PC-3 (cell line): ENCODE results near the gene DMAC2L. TPM values are rescaled to one million over a fixed set of nuclear protein-coding genes. Genes with fewer than 3 reads are reported as not detected.
A peak's percentile ranks its signal among the peaks of the same experiment; 100 is the strongest.

Source experiments
- ATAC-seq: fragments of 200-7000 bp; cut with Tn5 transposase; 2 replicates; pipeline ENCODE4 v1.9.1; 2020; ENCODE audit warnings: mild to moderate bottlenecking, moderate library complexity
- BruUV-seq: library from RNA; stranded (reverse); fragments of 400-500 nt; replicated peaks from 2 replicates; lab custom pipeline; 2021; lab: Mats Ljungman, UMichigan
- CTCF ChIA-PET: fragments of 300-600 bp; sonication (Branson Sonifier 250); formaldehyde crosslinking; loops from one replicate; lab custom pipeline; 2022; ENCODE audit warnings: antibody characterized with exemption; lab: Charles Lee
- POLR2A ChIA-PET: fragments of 300-600 bp; sonication (Branson Sonifier 250); formaldehyde crosslinking; loops from one replicate; lab custom pipeline; 2022; ENCODE audit warnings: antibody characterized with exemption; ENCODE audit not compliant: unreplicated experiment; lab: Charles Lee
- DNase-seq: peaks from one replicate; pipeline ENCODE4 v3.0.0-alpha.2; 2015
- H2AFZ ChIP-seq: fragments of 300-600 bp; sonication (generic); 2 replicates; pipeline ENCODE4 v1.6.0; 2016; ENCODE audit warnings: antibody characterized with exemption, low read length
- H3F3A ChIP-seq: fragments of 300-600 bp; sonication (generic); one replicate; pipeline ENCODE4 v1.6.0; 2017; ENCODE audit warnings: antibody characterized with exemption, low read length, control low read depth, mild to moderate bottlenecking; ENCODE audit not compliant: unreplicated experiment
- H3K27ac ChIP-seq: fragments of 300-600 bp; sonication (generic); 2 replicates; pipeline ENCODE4 v1.5.1; 2016; ENCODE audit warnings: mild to moderate bottlenecking, low read length
- H3K27me3 ChIP-seq: fragments of 300-600 bp; sonication (generic); 2 replicates; pipeline ENCODE4 v1.6.1; 2016; ENCODE audit warnings: low read length, mixed read lengths
- H3K36me3 ChIP-seq: fragments of 300-600 bp; sonication (generic); 2 replicates; pipeline ENCODE4 v1.6.1; 2016; ENCODE audit warnings: low read depth, mixed run types, low read length, mixed read lengths
- H3K4me1 ChIP-seq: fragments of 300-600 bp; sonication (generic); 2 replicates; pipeline ENCODE4 v1.5.1; 2016; ENCODE audit warnings: low read length; ENCODE audit not compliant: insufficient read depth
- H3K4me2 ChIP-seq: fragments of 300-600 bp; sonication (generic); 2 replicates; pipeline ENCODE4 v1.6.0; 2016; ENCODE audit warnings: low read length
- H3K4me3 ChIP-seq: fragments of 300-600 bp; sonication (generic); 2 replicates; pipeline ENCODE4 v1.5.1; 2016; ENCODE audit warnings: mild to moderate bottlenecking, low read length, mixed read lengths
- H3K79me2 ChIP-seq: fragments of 300-600 bp; sonication (generic); 2 replicates; pipeline ENCODE4 v1.6.1; 2017; ENCODE audit warnings: low read length, mixed read lengths
- H3K9ac ChIP-seq: fragments of 300-600 bp; sonication (generic); 2 replicates; pipeline ENCODE4 v1.6.0; 2016; ENCODE audit warnings: mild to moderate bottlenecking, low read length
- H3K9me2 ChIP-seq: fragments of 300-600 bp; sonication (generic); replicated peaks from 2 replicates; pipeline ENCODE4 v1.6.1; 2016; ENCODE audit warnings: mixed run types, low read length, mixed read lengths
- H3K9me3 ChIP-seq: fragments of 300-600 bp; sonication (generic); 2 replicates; pipeline ENCODE4 v1.6.1; 2016; ENCODE audit warnings: low read length, mixed read lengths
- H4K20me1 ChIP-seq: fragments of 300-600 bp; sonication (generic); 2 replicates; pipeline ENCODE4 v1.6.1; 2016; ENCODE audit warnings: low read length, mixed read lengths
- CTCF ChIP-seq: fragments of 300-600 bp; sonication (generic); conservative IDR thresholded peaks from 2 replicates; pipeline ENCODE4 v1.5.1; 2017; ENCODE audit warnings: antibody characterized with exemption, low read depth, mild to moderate bottlenecking, low read length
- EZH2 ChIP-seq: fragments of 300-600 bp; sonication (generic); IDR thresholded peaks from one replicate; pipeline ENCODE4 v1.6.1; 2017; ENCODE audit warnings: antibody characterized with exemption, mild to moderate bottlenecking, low read length; ENCODE audit not compliant: unreplicated experiment
- EZH2phosphoT487 ChIP-seq: fragments of 300-600 bp; sonication (generic); IDR thresholded peaks from 2 replicates; pipeline ENCODE4 v1.6.1; 2018; ENCODE audit warnings: mild to moderate bottlenecking, antibody characterized with exemption, low read length, borderline replicate concordance
- intact Hi-C: fragments of 100-400 bp; cut with micrococcal nuclease; formaldehyde crosslinking; loops from 2 replicates; pipeline ENCODE4 v1.9.0; 2023
- total RNA-seq: library from RNA; depleted of rRNA; stranded (reverse); fragments of >200 nt; gene quantifications from 2 replicates; pipeline ENCODE4 v1.2.3, GENCODE V29; 2014

Gene DMAC2L
- total RNA-seq, 1 experiment from 2014 or later: 18.1 TPM

GRCh38 chr14:50321009-50321660 lies 9.0 kb downstream of the DMAC2L start:
- intact Hi-C loops: loop anchor here (1.0 to 2.0 kb wide), 6 partner anchors 21 to 458 kb away; partner anchors contain the start of genes CDKL1 and MAP4K5
- no peaks in the 10 kb centered on the region for H3F3A ChIP-seq
- ATAC-seq (peak; percentile 96), DNase-seq (peak; percentile 97)
- peak overlapping the region; percentile 43 for H2AFZ ChIP-seq
- H3K27ac ChIP-seq: peak overlapping the region; percentile 87
- H3K4me1 ChIP-seq: peaks cover 22% of the 10 kb centered on the region
- H3K4me2 ChIP-seq: peak overlapping the region; percentile 70
- H4K20me1 ChIP-seq: no peaks in the 10 kb centered on the region
- peak overlapping the region; percentile 25; the same call in 1 of the 2 replicates for H3K4me3 ChIP-seq
- no peaks in the 10 kb centered on the region for H3K27me3 ChIP-seq
- H3K9ac ChIP-seq: peak overlapping the region; percentile 52
- ChIA-PET POLR2A (interaction anchor here (0.5 to 1.0 kb wide), 4 partner anchors 9 to 1903 kb away, joined by 3 to 18 read pairs (median 10); no protein-coding TSS in a partner anchor), CTCF (interaction anchor here (0.5 to 1.5 kb wide), 10 partner anchors 14 to 540 kb away, joined by 3 to 14 read pairs (median 4); partner anchors contain the start of genes ATL1 and MAP4K5)
- no TSS peak for BruUV-seq
- H3K9me2 ChIP-seq: no peaks in the 10 kb centered on the region
- no peaks in the 10 kb centered on the region for H3K9me3 ChIP-seq
- peaks cover 3% of the 10 kb centered on the region; the same call in 1 of the 2 replicates for H3K36me3 ChIP-seq
- TF ChIP-seq EZH2phosphoT487 (no peak), CTCF (peak; percentile 98), EZH2 (no peak)
- peaks cover 18% of the 10 kb centered on the region for H3K79me2 ChIP-seq

GRCh38 chr14:50331596-50331995 lies 19.5 kb downstream of the DMAC2L start:
- H3K27ac ChIP-seq: no peak overlapping the region

More at GRCh38 chr14:50331596-50331995, 19.5 kb downstream of the DMAC2L start:
- intact Hi-C loops: no loop called here
- peaks cover 12% of the 10 kb centered on the region for H3K4me1 ChIP-seq
- no peak overlapping the region for H3K4me3 ChIP-seq
- ChIA-PET CTCF (no interaction called here), POLR2A (no interaction called here)
- no peak overlapping the region for H2AFZ ChIP-seq
- H3F3A ChIP-seq: no peaks in the 10 kb centered on the region
- H3K9me2 ChIP-seq: no peaks in the 10 kb centered on the region
- H4K20me1 ChIP-seq: no peaks in the 10 kb centered on the region
- H3K9ac ChIP-seq: no peak overlapping the region
- no peaks in the 10 kb centered on the region for H3K79me2 ChIP-seq
- no peaks in the 10 kb centered on the region for H3K36me3 ChIP-seq
- H3K27me3 ChIP-seq: no peaks in the 10 kb centered on the region
- TF ChIP-seq CTCF (no peak), EZH2phosphoT487 (no peak), EZH2 (no peak)
- no TSS peak for BruUV-seq
- H3K9me3 ChIP-seq: no peaks in the 10 kb centered on the region
- no peak overlapping the region for H3K4me2 ChIP-seq
- no peak for ATAC-seq
- no peak for DNase-seq
